SU-DHL-6 (cell line): ENCODE measurements around the gene LRBA.

ENCODE experiments used
- H2AFZ ChIP-seq: fragments of 200-600 bp; sonication (generic); 2 replicates; pipeline ENCODE4 v1.6.1; 2014; ENCODE audit warnings: low read depth, mild to moderate bottlenecking, moderate library complexity, mixed read lengths, antibody characterized with exemption, low read length; ENCODE audit not compliant: severe bottlenecking
- H3F3A ChIP-seq: fragments of 200-600 bp; shearing (Covaris generic); 2 replicates; pipeline ENCODE4 v1.6.0; 2016; ENCODE audit warnings: antibody characterized with exemption, mild to moderate bottlenecking; ENCODE audit not compliant: insufficient read depth
- H3K27ac ChIP-seq: fragments of 200-600 bp; sonication (generic); 2 replicates; pipeline ENCODE4 v1.5.1; 2016; ENCODE audit warnings: low read depth, mild to moderate bottlenecking, low read length, moderate library complexity, mixed read lengths
- H3K27me3 ChIP-seq: fragments of 200-600 bp; sonication (generic), shearing (Covaris generic); 2 replicates; pipeline ENCODE4 v1.6.0; 2014; ENCODE audit warnings: mild to moderate bottlenecking, low read length
- H3K36me3 ChIP-seq: fragments of 200-600 bp; sonication (generic); 2 replicates; pipeline ENCODE4 v1.6.1; 2014; ENCODE audit warnings: mild to moderate bottlenecking, low read length, mixed read lengths
- H3K4me2 ChIP-seq: fragments of 300-600, 200-600 bp; shearing (Covaris generic), sonication (generic); 2 replicates; pipeline ENCODE4 v1.6.0; 2014; ENCODE audit warnings: low read length, low read depth, mild to moderate bottlenecking; ENCODE audit not compliant: poor library complexity, severe bottlenecking
- H3K4me3 ChIP-seq: fragments of 200-600 bp; sonication (generic); 2 replicates; pipeline ENCODE4 v1.5.1; 2014; ENCODE audit warnings: antibody characterized with exemption, low read length, mild to moderate bottlenecking, mixed read lengths; ENCODE audit not compliant: insufficient read depth, poor library complexity, severe bottlenecking
- H3K79me2 ChIP-seq: fragments of 200-600 bp; sonication (generic); 2 replicates; pipeline ENCODE4 v1.6.1; 2014; ENCODE audit warnings: mild to moderate bottlenecking, low read length, moderate library complexity; ENCODE audit not compliant: insufficient read depth
- H3K9ac ChIP-seq: fragments of 200-600 bp; sonication (generic); 2 replicates; pipeline ENCODE4 v1.7.0; 2014; ENCODE audit warnings: mild to moderate bottlenecking, low read length
- H3K9me2 ChIP-seq: fragments of 200-600 bp; sonication (generic); replicated peaks from 2 replicates; pipeline ENCODE4 v1.6.1; 2014; ENCODE audit warnings: low read length; ENCODE audit not compliant: insufficient read depth
- H3K9me3 ChIP-seq: fragments of 200-600 bp; sonication (generic); 2 replicates; pipeline ENCODE4 v1.6.1; 2014; ENCODE audit warnings: low read length, mixed read lengths; ENCODE audit not compliant: insufficient read depth
- H4K20me1 ChIP-seq: fragments of 200-600 bp; sonication (generic); 2 replicates; pipeline ENCODE4 v1.6.1; 2014; ENCODE audit warnings: low read depth, mild to moderate bottlenecking, antibody characterized with exemption, low read length, moderate library complexity, mixed read lengths
- EZH2phosphoT487 ChIP-seq: fragments of 200-600 bp; sonication (generic), shearing (Covaris generic); conservative IDR thresholded peaks from 2 replicates; pipeline ENCODE4 v1.6.1; 2018; ENCODE audit warnings: mild to moderate bottlenecking, antibody characterized with exemption, low read length, moderate library complexity, mixed read lengths
- TF ChIP-seq, protein P1 (sequence below): fragments of 200-600 bp; sonication (generic); IDR thresholded peaks from one replicate; pipeline ENCODE4 v1.5.1; 2017; ENCODE audit warnings: antibody characterized with exemption, mild to moderate bottlenecking, low read length, moderate library complexity; ENCODE audit not compliant: insufficient read depth, poor library complexity, severe bottlenecking

LRBA gene

DNA sequence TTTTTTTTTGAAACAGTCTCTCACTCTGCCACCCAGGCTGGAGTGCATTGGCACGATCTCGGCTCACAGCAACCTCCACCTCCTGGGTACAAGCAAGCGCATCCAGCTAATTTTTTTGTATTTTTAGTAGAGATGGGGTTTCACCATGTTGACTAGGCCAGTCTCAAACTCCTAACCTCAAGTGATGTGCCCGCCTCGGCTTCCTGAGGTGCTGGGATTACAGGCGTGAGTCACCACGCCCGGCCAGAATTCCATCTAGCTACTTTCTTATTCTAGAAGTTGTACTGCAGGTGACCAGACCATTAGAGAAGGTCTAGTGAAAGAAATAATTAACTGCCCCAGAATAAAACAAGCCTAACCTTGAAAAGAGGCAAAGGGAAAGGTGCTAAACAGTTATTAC is 2.3 kb downstream of the LRBA start:
- TF ChIP-seq, protein P1, sequence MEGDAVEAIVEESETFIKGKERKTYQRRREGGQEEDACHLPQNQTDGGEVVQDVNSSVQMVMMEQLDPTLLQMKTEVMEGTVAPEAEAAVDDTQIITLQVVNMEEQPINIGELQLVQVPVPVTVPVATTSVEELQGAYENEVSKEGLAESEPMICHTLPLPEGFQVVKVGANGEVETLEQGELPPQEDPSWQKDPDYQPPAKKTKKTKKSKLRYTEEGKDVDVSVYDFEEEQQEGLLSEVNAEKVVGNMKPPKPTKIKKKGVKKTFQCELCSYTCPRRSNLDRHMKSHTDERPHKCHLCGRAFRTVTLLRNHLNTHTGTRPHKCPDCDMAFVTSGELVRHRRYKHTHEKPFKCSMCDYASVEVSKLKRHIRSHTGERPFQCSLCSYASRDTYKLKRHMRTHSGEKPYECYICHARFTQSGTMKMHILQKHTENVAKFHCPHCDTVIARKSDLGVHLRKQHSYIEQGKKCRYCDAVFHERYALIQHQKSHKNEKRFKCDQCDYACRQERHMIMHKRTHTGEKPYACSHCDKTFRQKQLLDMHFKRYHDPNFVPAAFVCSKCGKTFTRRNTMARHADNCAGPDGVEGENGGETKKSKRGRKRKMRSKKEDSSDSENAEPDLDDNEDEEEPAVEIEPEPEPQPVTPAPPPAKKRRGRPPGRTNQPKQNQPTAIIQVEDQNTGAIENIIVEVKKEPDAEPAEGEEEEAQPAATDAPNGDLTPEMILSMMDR, result no peak
- no peak for TF ChIP-seq EZH2phosphoT487
- H3K9me3 ChIP-seq, result no peaks in the 10 kb centered on the region
- peaks cover 63% of the 10 kb centered on the region for H3K79me2 ChIP-seq
- H3K27me3 ChIP-seq, result no peaks in the 10 kb centered on the region
- H3K4me3 ChIP-seq, result peak overlapping the region; percentile 84
- no peaks in the 10 kb centered on the region for H3F3A ChIP-seq
- H2AFZ ChIP-seq, result no peak overlapping the region
- H3K9me2 ChIP-seq, result no peaks in the 10 kb centered on the region
- H3K4me2 ChIP-seq, result peak overlapping the region; percentile 98
- H3K36me3 ChIP-seq, result no peaks in the 10 kb centered on the region; the same call in 1 of the 2 replicates
- H4K20me1 ChIP-seq, result no peaks in the 10 kb centered on the region
- peak overlapping the region; percentile 91 for H3K9ac ChIP-seq
- peak overlapping the region; percentile 87; the same call in 1 of the 2 replicates for H3K27ac ChIP-seq

DNA sequence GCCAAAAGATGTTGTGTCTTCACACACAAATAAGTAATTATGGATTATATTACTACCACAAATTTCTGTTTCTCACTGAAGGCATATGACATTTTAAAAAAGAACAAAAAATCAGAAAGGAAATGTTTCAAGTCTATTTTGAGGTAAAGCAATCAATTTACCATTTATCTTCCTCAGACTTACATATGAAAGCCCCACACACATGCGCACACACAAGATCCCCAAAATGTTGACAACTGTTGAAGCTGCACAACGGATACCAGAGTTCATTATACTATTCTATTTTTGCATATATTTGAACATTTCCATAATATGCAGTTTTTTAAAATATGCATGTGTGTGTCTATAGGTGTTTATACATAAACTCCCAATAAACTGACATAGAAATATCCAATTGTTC is 2.7 kb downstream of the LRBA start:
- peaks cover 67% of the 10 kb centered on the region for H3K79me2 ChIP-seq
- peak overlapping the region; percentile 87; the same call in 1 of the 2 replicates for H3K27ac ChIP-seq
- H3K9ac ChIP-seq, result peak overlapping the region; percentile 91
- H3F3A ChIP-seq, result no peaks in the 10 kb centered on the region
- no peaks in the 10 kb centered on the region; the same call in 1 of the 2 replicates for H3K36me3 ChIP-seq
- no peak overlapping the region for H2AFZ ChIP-seq
- no peaks in the 10 kb centered on the region for H3K9me3 ChIP-seq
- TF ChIP-seq, protein P1, result no peak
- no peak for TF ChIP-seq EZH2phosphoT487
- peak overlapping the region; percentile 98 for H3K4me2 ChIP-seq
- H4K20me1 ChIP-seq, result no peaks in the 10 kb centered on the region
- H3K4me3 ChIP-seq, result peak overlapping the region; percentile 84
- no peaks in the 10 kb centered on the region for H3K9me2 ChIP-seq
- no peaks in the 10 kb centered on the region for H3K27me3 ChIP-seq

DNA sequence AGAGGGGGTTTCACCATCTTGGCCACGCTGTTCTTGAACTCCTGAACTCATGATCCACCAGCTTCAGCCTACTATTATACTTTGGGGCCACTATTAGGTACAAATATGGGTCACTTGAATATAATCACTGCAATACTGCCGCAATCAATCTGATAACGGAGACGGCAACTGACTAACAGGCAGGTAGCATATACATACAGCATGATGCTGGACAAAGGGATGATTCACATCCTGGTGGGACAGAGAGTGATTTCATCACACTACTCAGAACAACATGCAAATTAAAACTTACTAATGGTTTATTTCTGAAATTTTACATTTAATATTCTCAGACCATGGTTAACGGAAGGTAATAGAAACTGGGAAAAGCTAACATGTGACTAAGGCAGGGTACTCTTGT is 10.9 kb downstream of the LRBA start:
- Histone ChIP-seq H3K27ac (no peak overlapping the region), H3K36me3 (no peaks in the 10 kb centered on the region; the same call in 1 of the 2 replicates), H3F3A (no peaks in the 10 kb centered on the region; the same call in 1 of the 2 replicates), H3K9ac (no peak overlapping the region), H3K27me3 (no peaks in the 10 kb centered on the region), H3K79me2 (peaks cover 95% of the 10 kb centered on the region), H3K9me2 (no peaks in the 10 kb centered on the region), H3K4me3 (no peak overlapping the region), H4K20me1 (no peaks in the 10 kb centered on the region), H3K4me2 (no peak overlapping the region), H2AFZ (no peak overlapping the region), H3K9me3 (no peaks in the 10 kb centered on the region)
- TF ChIP-seq, protein P1, result no peak
- TF ChIP-seq EZH2phosphoT487, result no peak
